ENCODE results near the gene GCSAML. TPM values are rescaled to one million over a fixed set of nuclear protein-coding genes. Genes with fewer than 3 reads are reported as not detected.

The GCSAML gene
- total and polyA plus RNA-seq, 9 of the 15 experiments (the other 6 are each of a cell fraction or from before 2014, with no cell fraction given) = 0.01 TPM; not detected in 8

GRCh38 chr1:247517795-247518612, 30.9 kb upstream of the GCSAML start (continued):
- TF ChIP-seq, protein P1, sequence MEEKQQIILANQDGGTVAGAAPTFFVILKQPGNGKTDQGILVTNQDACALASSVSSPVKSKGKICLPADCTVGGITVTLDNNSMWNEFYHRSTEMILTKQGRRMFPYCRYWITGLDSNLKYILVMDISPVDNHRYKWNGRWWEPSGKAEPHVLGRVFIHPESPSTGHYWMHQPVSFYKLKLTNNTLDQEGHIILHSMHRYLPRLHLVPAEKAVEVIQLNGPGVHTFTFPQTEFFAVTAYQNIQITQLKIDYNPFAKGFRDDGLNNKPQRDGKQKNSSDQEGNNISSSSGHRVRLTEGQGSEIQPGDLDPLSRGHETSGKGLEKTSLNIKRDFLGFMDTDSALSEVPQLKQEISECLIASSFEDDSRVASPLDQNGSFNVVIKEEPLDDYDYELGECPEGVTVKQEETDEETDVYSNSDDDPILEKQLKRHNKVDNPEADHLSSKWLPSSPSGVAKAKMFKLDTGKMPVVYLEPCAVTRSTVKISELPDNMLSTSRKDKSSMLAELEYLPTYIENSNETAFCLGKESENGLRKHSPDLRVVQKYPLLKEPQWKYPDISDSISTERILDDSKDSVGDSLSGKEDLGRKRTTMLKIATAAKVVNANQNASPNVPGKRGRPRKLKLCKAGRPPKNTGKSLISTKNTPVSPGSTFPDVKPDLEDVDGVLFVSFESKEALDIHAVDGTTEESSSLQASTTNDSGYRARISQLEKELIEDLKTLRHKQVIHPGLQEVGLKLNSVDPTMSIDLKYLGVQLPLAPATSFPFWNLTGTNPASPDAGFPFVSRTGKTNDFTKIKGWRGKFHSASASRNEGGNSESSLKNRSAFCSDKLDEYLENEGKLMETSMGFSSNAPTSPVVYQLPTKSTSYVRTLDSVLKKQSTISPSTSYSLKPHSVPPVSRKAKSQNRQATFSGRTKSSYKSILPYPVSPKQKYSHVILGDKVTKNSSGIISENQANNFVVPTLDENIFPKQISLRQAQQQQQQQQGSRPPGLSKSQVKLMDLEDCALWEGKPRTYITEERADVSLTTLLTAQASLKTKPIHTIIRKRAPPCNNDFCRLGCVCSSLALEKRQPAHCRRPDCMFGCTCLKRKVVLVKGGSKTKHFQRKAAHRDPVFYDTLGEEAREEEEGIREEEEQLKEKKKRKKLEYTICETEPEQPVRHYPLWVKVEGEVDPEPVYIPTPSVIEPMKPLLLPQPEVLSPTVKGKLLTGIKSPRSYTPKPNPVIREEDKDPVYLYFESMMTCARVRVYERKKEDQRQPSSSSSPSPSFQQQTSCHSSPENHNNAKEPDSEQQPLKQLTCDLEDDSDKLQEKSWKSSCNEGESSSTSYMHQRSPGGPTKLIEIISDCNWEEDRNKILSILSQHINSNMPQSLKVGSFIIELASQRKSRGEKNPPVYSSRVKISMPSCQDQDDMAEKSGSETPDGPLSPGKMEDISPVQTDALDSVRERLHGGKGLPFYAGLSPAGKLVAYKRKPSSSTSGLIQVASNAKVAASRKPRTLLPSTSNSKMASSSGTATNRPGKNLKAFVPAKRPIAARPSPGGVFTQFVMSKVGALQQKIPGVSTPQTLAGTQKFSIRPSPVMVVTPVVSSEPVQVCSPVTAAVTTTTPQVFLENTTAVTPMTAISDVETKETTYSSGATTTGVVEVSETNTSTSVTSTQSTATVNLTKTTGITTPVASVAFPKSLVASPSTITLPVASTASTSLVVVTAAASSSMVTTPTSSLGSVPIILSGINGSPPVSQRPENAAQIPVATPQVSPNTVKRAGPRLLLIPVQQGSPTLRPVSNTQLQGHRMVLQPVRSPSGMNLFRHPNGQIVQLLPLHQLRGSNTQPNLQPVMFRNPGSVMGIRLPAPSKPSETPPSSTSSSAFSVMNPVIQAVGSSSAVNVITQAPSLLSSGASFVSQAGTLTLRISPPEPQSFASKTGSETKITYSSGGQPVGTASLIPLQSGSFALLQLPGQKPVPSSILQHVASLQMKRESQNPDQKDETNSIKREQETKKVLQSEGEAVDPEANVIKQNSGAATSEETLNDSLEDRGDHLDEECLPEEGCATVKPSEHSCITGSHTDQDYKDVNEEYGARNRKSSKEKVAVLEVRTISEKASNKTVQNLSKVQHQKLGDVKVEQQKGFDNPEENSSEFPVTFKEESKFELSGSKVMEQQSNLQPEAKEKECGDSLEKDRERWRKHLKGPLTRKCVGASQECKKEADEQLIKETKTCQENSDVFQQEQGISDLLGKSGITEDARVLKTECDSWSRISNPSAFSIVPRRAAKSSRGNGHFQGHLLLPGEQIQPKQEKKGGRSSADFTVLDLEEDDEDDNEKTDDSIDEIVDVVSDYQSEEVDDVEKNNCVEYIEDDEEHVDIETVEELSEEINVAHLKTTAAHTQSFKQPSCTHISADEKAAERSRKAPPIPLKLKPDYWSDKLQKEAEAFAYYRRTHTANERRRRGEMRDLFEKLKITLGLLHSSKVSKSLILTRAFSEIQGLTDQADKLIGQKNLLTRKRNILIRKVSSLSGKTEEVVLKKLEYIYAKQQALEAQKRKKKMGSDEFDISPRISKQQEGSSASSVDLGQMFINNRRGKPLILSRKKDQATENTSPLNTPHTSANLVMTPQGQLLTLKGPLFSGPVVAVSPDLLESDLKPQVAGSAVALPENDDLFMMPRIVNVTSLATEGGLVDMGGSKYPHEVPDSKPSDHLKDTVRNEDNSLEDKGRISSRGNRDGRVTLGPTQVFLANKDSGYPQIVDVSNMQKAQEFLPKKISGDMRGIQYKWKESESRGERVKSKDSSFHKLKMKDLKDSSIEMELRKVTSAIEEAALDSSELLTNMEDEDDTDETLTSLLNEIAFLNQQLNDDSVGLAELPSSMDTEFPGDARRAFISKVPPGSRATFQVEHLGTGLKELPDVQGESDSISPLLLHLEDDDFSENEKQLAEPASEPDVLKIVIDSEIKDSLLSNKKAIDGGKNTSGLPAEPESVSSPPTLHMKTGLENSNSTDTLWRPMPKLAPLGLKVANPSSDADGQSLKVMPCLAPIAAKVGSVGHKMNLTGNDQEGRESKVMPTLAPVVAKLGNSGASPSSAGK (IDR thresholded peaks at IDR 0.05) = peak; percentile 93
- TF ChIP-seq RBM25 (IDR thresholded peaks at IDR 0.05; ENCODE audit: low read depth, low read length, severe bottlenecking) = peak; percentile 56
- TF ChIP-seq, protein P2, sequence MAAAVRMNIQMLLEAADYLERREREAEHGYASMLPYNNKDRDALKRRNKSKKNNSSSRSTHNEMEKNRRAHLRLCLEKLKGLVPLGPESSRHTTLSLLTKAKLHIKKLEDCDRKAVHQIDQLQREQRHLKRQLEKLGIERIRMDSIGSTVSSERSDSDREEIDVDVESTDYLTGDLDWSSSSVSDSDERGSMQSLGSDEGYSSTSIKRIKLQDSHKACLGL (CRISPR knock-in tag; IDR thresholded peaks at IDR 0.05; ENCODE audit: borderline replicate concordance, poor library complexity, severe bottlenecking) = no peak
- TF ChIP-seq MBD2 (IDR thresholded peaks at IDR 0.05; ENCODE audit: borderline replicate concordance, low read depth) = no peak
- TF ChIP-seq TFE3 (CRISPR knock-in tag; IDR thresholded peaks at IDR 0.05) = no peak
- peak; percentile 97 for TF ChIP-seq L3MBTL2 (IDR thresholded peaks at IDR 0.05)
- TF ChIP-seq, protein P3, sequence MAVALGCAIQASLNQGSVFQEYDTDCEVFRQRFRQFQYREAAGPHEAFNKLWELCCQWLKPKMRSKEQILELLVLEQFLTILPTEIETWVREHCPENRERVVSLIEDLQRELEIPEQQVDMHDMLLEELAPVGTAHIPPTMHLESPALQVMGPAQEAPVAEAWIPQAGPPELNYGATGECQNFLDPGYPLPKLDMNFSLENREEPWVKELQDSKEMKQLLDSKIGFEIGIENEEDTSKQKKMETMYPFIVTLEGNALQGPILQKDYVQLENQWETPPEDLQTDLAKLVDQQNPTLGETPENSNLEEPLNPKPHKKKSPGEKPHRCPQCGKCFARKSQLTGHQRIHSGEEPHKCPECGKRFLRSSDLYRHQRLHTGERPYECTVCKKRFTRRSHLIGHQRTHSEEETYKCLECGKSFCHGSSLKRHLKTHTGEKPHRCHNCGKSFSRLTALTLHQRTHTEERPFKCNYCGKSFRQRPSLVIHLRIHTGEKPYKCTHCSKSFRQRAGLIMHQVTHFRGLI (CRISPR knock-in tag; IDR thresholded peaks at IDR 0.05) = 0 out of 2 replicates have a peak, but pooled peaks have one; percentile 16
- TF ChIP-seq, protein P4, sequence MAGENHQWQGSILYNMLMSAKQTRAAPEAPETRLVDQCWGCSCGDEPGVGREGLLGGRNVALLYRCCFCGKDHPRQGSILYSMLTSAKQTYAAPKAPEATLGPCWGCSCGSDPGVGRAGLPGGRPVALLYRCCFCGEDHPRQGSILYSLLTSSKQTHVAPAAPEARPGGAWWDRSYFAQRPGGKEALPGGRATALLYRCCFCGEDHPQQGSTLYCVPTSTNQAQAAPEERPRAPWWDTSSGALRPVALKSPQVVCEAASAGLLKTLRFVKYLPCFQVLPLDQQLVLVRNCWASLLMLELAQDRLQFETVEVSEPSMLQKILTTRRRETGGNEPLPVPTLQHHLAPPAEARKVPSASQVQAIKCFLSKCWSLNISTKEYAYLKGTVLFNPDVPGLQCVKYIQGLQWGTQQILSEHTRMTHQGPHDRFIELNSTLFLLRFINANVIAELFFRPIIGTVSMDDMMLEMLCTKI (IDR thresholded peaks at IDR 0.05; ENCODE audit: partially characterized antibody) = no peak
- no peak for TF ChIP-seq SNRNP70 (optimal IDR thresholded peaks at IDR 0.05; ENCODE audit: low read depth, low read length)
